Esophagus squamous epithelium (tissue), 5 donors: ENCODE results near the gene ARHGEF12. TPM values are rescaled to one million over a fixed set of nuclear protein-coding genes. Genes with fewer than 3 reads are reported as not detected.

ENCODE experiments used
- DNase-seq: peaks from one replicate; lab custom pipeline; 2025; lab: John Stamatoyannopoulos, UW
- H3K27ac ChIP-seq, 4 donors: fragments of 200-600 bp; sonication (generic); one replicate each; pipeline ENCODE4 v1.5.1; 2016 to 2019; ENCODE audit warnings: mild to moderate bottlenecking in 1 of 4
- H3K27me3 ChIP-seq, 4 donors: fragments of 200-600 bp; sonication (generic); 1 replicate in 3 of 4; 2 replicates in 1 of 4; pipeline versions ENCODE4 v1.5.1 to v1.6.0; 2017 to 2021; ENCODE audit warnings: antibody characterized with exemption in 1 of 4
- H3K36me3 ChIP-seq, 3 donors: fragments of 200-600 bp; sonication (generic); one replicate each; pipeline ENCODE4 v1.5.1; 2016 to 2019
- H3K4me1 ChIP-seq, 3 donors: fragments of 200-600 bp; sonication (generic); one replicate each; pipeline ENCODE4 v1.5.1; 2017 to 2019
- H3K4me3 ChIP-seq, 4 donors: fragments of 200-600 bp; sonication (generic); 1 replicate in 3 of 4; 2 replicates in 1 of 4; pipeline ENCODE4 v1.5.1; 2016 to 2019; ENCODE audit warnings: mild to moderate bottlenecking in 2 of 4, moderate library complexity in 1 of 4
- H3K9me3 ChIP-seq, 3 donors: fragments of 200-600 bp; sonication (generic); one replicate each; pipeline ENCODE4 v1.5.1; 2016 to 2019
- CTCF ChIP-seq, 6 experiments: fragments of 450-650 bp in 4 of 6; fragments of 200-600 bp in 2 of 6; sonication (generic) in 2 of 6; IDR thresholded peaks; one replicate each; pipeline ENCODE4 v1.5.1; 2016 to 2019; ENCODE audit warnings: antibody characterized with exemption in 6 of 6, mild to moderate bottlenecking in 4 of 6, moderate library complexity in 4 of 6
- POLR2A ChIP-seq, 4 donors: fragments of 450-650 bp; IDR thresholded peaks; one replicate each; pipeline ENCODE4 v1.6.1; 2017; ENCODE audit warnings: antibody characterized with exemption in 4 of 4, mild to moderate bottlenecking in 4 of 4, moderate library complexity in 3 of 4
- WGBS, 2 donors: methylation state at CpG; one replicate each; pipeline ENCODE4 v1.1.5; 2018; 5-methylcytosine and 5-hydroxymethylcytosine counted together
- intact Hi-C: fragments of 100-400 bp; cut with DNase I; formaldehyde crosslinking; loops from one replicate; pipeline ENCODE4 v1.15.0; 2022
- total RNA-seq, 4 donors: library from RNA; depleted of rRNA; stranded (reverse); fragments of >200 nt; gene quantifications; one replicate each; pipeline ENCODE4 v1.1.0, GENCODE V29; 2016
- donor health status: DM: yes; HTN: yes; CAD: no.

Gene ARHGEF12
- total RNA-seq, 4 donors from 2014 or later = 57.4 to 106 (median 70.7) TPM

- no peaks in the 10 kb centered on the region for H3K27me3 ChIP-seq
- peaks cover 0 to 42% (median 22%) of the 10 kb centered on the region in 3 donors for H3K4me1 ChIP-seq
- intact Hi-C loops = no loop called here
- WGBS, 2 donors = 79 to 85% methylated on average over 10 of the region's 10 CpGs
- H3K9me3 ChIP-seq = no peaks in the 10 kb centered on the region
- TF ChIP-seq CTCF (IDR thresholded peaks at IDR 0.05) = no peak
- no peak for TF ChIP-seq POLR2A (IDR thresholded peaks at IDR 0.05)
- H3K4me3 ChIP-seq = no peak overlapping the region
- no peak for DNase-seq
- H3K36me3 ChIP-seq = no peaks in the 10 kb centered on the region
- peak overlapping the region; percentile 83 to 90 (median 84) for H3K27ac ChIP-seq
These were observed 18.3 kb upstream of the ARHGEF12 start for GRCh38 chr11:120317689-120318480.

- intact Hi-C loops = no loop called here
- Histone ChIP-seq H3K36me3 (no peaks in the 10 kb centered on the region), H3K4me1 (peaks cover 0 to 42% (median 22%) of the 10 kb centered on the region in 3 donors), H3K4me3 (no peak overlapping the region), H3K27me3 (no peaks in the 10 kb centered on the region), H3K9me3 (no peaks in the 10 kb centered on the region), H3K27ac (no peak overlapping the region)
- WGBS, 2 donors = 57 to 72% methylated on average over 4 of the region's 4 CpGs
- DNase-seq = no peak
- no peak for TF ChIP-seq CTCF (IDR thresholded peaks at IDR 0.05)
- TF ChIP-seq POLR2A (IDR thresholded peaks at IDR 0.05) = no peak
These were observed 17.3 kb upstream of the ARHGEF12 start for GRCh38 chr11:120318906-120319305.

GRCh38 chr11:120324932-120325810, 11.0 kb upstream of the ARHGEF12 start, which contains the start of gene TLCD5:
Gene TLCD5, plus strand, starts transcription at chr11:120325299. Its CDS starts 2,143 bp downstream, at chr11:120327442.
- 1 to 2% methylated on average over 9 to 11 of the region's 84 CpGs for WGBS, 2 donors
- peak within 1 kb of the TSS; percentile 79 to 94 (median 86) for H3K27ac ChIP-seq
- DNase-seq = no peak
- peaks cover 0 to 4% (median 0%) of the 10 kb centered on the region in 3 donors for H3K36me3 ChIP-seq
- peaks cover 0 to 31% (median 8%) of the 10 kb centered on the region in 3 donors for H3K4me1 ChIP-seq
- no peak for TF ChIP-seq CTCF (IDR thresholded peaks at IDR 0.05)
- TF ChIP-seq POLR2A (IDR thresholded peaks at IDR 0.05) = peak in 2 of 4 donors; percentile 57 to 67
- peak within 1 kb of the TSS; percentile 48 to 80 (median 64) for H3K4me3 ChIP-seq
- intact Hi-C loops = no loop called here
- H3K9me3 ChIP-seq = no peaks in the 10 kb centered on the region
- peaks cover 0 to 5% (median 0%) of the 10 kb centered on the region in 4 donors for H3K27me3 ChIP-seq

DNA sequence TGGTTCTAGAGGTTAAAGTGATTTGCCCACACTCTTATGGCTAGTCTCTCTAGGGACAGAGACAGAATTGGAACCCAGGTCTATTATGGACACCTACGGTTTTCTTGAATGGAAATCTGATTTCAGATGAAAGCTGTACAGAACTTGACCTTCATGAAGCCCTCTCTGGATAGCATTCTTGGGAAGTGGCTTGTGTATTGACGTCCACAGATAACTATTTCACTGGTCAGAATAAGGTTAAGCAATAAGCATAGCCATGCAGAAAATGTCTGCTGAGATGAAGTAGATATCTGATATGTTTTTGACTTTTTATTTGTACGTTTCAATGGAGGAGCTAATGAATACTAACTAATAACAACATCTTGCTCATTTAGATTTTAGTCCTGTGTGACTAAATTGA, 10.0 kb upstream of the ARHGEF12 start:
- peaks cover 0 to 14% (median 0%) of the 10 kb centered on the region in 3 donors for H3K36me3 ChIP-seq
- H3K9me3 ChIP-seq = no peaks in the 10 kb centered on the region
- peaks cover under 1 to 37% (median 8%) of the 10 kb centered on the region in 3 donors for H3K4me1 ChIP-seq
- peak overlapping the region in 3 of 4 donors; percentile 48 to 80 (median 78) for H3K4me3 ChIP-seq
- peak overlapping the region; percentile 28 to 94 (median 79) for H3K27ac ChIP-seq
- peaks cover 0 to 5% (median 0%) of the 10 kb centered on the region in 4 donors for H3K27me3 ChIP-seq
- 51 to 63% methylated on average over 3 of the region's 3 CpGs for WGBS, 2 donors
- DNase-seq = no peak
- intact Hi-C loops = no loop called here
- TF ChIP-seq POLR2A (IDR thresholded peaks at IDR 0.05) (no peak), CTCF (IDR thresholded peaks at IDR 0.05) (no peak)
